CD4-positive, alpha-beta T cell treated with Interleukin-21 for 1 hour (primary cell): ENCODE results near the gene ZNF608.

Experiments
- DNase-seq: peaks from one replicate; pipeline ENCODE4 v3.0.0-alpha.2; 2020

The ZNF608 gene

DNA sequence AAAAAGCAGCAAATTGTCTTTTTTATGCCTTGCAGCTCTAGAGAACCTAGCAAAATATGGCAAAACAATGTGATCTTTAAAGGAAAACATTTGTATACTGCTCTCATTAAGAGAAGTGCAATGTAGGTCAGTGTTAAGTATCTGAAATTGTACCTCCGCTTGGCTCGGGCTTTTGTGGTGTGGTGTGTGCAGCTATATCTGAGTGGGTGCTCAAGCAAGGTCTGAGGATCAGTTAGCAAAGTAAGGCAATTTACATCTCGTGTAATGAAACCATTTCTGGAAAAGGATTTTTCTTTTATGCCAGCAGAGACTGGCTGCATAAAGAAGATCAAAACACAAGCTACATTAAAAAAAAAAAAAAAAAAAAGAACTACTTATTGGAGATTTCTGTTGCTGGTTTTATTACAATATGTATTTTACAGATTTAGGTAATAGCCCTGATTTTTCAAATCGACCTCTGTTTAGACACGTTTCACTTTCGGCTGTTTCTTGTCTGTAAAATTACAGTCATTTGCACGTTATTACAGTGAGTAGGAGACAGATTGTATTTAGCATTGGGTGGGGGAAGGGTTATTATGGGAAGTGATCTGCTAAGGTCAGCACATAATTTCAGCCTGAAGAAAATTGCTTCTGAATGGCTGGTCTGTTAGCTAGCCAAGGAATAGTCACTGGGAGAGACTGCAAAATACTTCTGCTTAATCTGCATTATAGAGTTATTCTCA, 7.9 kb upstream of the ZNF608 start:
- DNase-seq = no peak

DNA sequence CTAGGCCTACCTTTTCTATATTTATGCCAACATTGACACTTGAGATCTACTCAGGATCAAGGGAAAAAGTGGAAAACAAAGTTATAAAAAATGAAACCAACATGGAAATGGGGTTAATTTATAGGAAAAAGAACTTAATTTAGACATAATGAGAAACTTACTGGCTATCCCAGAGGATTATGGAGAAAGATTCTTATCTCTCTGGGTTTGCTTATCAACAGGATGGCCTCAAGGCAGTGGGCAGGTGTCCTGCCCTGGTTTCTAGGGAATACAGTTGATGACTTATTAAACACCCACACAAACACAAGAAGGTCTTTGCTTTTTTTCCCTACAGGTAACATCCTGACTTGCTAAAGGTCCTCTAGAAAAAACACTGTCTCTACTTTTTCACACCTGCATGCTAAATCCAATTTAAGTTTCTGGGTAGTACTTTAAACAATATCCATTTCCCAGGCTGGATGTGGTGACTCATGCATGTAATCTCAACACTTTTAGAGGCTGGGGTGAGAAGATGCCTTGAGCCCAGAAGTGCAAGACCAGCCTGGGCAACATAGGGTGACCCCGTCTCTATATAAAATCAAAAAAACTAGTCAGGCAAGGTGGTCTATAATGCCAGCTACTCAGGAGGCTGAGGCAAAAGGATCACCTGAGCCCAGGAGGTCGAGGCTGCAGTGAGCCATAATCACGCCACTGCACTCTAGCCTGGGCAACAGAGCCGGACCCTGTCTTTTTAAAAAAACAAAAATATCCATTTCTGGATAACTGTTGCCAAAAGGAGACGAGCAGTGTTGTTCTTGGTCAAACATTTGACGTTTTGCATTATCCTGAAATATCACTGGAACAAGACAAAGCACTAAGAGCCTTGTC, 6.6 kb upstream of the ZNF608 start:
- DNase-seq = no peak

DNA sequence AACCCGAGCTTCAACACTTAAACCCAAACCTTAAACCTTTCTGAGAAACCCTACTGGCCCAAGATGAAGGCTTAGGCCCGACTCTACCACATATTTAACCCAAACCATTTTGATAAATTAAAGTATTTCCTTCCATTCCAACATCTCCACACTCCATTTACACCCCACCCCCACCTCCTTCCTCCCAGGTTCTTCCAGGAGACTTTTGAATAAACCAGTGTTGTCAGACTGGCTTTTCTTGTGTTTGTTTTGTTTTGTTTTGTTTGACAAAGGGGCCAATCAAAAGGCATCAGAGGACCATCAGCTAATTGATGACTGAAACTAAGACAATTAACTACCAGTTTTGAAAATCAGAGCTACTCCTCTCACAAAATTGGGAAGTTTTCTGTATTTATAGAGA, 4.6 kb upstream of the ZNF608 start:
- no peak for DNase-seq

DNA sequence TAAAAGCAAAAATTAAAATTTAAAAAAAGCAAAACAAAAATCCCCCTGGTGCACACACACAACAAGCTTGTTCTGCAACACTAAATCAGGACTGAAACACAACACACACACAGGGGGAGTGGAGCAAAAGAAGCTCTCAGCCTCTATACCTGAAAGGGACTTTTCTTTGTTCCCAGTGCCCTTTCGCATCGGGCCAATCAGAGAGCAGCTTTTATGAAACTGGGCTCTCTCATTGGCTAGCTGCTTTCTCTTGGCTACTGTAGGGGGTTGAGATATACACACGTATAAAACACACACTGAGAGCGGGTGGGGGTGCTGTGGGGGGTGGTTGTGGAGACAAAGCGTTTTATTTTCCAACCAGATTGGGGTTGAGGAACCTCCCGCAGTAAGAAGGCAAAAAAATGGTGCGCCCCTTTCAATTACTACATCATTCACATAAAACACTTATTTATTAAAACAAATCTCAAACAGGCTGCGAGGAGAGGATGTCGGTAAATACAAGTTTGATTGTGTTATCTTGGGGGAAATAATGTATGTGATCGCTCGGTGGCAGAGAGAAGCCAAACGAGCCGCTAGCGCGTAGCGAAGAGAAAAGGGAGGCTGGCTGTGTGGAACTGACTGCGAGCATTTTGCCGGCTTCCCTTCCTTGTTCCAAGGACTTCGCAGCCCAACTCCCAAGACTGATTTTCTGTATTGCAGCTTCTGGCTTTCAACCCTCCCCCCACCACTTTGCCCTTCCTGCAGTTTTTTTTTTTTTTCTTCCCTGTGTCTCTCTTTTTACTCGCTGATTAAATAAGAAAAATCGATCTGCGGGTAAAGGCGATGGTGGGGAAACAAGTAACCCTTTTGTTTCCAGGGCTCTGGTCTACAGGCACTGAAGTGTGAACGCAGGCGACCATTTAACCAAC, 2.5 kb upstream of the ZNF608 start:
- peak; percentile 14 for DNase-seq

DNA sequence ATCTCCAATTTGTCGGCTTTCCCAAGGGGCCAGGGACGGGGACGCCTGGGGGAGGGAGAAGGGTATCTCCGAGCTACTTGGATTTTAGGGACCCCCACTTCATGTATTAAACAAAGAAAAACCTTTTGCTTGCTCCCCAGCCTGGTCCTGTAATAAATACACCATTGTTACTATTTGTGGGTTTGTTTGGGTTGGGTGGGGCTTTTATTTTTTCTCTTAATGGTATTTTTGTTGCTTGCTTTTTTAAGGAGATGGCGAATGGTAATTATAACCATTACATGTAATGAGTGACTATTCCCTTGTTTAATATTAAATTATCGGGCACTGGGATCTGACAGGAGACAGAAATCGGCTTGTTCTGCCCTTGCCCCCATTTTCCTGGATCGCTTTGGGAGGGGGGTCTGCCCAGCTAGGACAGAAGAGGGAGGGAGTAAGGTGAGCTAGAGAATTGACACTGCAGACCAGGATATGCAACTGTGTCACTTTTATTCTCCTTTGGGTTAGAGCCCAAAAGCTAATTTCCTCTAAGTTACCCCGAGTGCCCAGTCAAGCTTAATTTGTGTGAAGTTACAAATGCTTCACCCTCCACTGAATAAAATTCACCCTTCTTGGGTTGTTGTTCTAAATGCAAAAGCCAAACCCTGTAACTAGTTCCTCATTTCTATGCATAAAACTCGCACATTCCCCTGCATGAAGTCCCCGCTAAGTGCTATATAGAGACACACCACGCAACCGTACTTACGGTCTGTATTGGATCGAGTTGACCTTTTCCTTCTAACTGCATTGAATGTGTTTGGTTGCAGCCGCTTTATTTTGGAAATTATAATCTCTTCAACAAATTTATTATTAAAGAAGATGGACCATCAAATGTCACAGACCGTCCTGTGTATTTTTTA, 1.6 kb upstream of the ZNF608 start:
- no peak for DNase-seq

DNA sequence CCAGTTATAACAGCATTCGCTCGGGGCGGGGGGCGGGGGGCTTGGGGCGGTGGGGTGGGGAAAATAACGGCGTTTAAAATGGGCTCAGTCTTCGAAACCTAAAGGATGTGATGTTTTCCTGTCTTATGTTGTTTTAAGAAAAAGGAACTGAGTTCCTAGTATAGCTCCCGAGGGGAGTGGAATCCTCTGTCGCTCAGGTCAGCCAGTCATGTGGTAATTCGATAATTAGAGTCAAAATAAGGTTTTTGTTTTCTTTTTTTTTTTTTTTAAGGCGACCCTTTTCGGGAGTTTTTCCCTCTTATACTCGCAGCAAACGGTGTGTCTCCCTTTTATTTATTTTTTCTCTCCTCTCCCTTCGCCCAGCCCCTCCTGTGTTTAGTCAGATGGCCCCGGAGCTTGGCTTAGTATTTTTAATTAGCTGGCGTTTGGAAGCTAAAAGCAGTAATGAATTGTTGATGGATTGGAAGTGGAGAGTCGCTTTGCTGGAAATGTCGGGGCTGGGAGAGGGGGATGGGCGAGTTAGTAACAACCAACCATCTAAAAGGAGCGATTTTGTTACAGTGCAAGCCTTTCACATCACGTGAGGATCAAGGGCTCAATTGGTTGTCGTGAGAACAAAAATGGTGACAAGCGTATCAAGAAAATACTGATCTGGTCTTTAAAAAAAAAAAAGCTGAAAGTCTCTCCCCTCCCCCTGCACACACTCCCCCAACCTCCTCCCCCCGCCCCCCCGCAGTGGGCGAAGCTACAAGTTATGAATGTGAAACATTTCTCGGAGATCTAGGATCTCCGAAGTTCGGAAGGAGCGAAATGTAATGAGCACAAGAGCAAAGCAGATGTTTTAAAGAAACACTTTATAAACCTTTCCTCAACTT, 714 bp upstream of the ZNF608 start:
- DNase-seq = no peak

DNA sequence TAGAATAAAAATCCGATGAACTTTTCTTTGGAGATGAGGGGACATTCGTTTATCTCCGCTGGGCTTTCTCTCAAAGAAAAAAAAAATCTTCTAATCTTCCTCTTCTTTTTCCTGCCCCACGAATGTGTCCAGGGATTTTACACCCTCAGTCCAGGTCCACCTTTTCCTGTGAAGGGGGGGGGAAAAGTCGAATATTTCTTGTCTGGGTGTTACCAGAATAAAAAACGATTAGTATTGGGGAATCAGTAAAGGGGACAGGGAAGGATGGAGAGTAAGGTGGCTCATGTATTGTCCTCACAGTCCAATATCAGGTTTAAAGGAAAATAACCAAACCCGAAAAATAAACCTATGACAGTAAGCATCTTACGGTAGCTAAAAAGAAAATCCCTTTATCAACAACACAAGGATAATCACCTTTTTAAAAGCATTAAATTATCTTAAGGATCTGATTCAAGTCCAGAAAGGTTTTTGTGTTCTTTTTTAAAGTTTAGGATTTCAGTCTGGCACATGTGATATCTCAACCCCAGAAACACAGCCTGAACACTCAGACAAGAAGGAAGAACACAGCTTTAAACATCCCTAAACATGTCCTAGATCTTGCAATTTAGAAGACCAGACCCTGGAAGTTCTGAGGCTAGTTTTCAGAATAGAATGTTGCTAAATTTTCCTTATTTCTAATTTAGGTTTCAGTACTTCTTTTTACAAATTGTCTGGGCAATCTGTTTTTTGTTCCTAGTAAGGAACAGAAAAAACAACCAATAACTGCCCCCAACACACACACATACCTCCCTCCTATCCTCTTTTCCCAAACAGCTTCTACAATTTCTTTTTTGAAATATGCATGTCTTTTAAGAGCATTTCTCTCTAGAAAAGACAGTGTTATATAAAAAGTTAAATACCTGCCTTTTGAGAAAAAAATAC, 1.2 kb downstream of the ZNF608 start:
- no peak for DNase-seq

DNA sequence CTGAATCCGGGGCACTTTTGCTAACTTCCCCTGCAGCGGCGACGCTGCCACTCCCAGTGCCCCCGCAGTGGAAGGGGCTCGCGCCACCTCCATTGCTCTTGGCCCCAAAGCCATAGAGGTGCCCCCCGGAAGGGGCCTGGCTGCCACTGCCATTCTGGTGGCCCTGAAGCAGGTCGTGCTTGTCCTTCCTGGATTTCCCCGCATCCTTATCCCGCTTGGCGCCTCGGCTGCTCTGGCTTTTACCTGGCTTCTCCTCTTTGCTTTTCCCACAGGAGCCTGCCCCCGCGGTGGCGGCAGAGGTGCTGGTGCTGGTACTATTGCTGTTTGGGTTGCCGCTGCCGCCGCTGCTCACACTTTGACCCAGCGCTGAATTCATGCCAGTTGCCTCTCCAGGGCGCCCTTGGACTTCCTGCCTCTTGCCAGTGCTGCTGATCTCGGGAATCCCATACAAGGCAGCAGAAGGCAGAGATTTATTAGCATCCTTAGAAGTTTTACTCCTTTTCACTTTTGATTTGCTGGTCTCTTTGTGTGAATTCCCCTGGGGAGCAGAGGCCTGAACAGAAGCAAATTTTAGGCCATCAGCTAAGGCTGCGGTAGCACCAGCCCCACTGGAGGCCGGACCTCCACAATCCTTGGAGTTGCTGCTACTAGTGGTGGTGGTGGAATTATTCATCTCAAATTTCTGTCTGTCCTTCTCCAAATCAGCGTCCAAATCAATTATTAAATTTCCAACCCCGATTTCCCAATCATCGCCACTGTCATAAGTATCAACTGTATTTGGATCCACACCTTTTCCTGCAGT, 2.1 kb downstream of the ZNF608 start:
- DNase-seq = no peak

DNA sequence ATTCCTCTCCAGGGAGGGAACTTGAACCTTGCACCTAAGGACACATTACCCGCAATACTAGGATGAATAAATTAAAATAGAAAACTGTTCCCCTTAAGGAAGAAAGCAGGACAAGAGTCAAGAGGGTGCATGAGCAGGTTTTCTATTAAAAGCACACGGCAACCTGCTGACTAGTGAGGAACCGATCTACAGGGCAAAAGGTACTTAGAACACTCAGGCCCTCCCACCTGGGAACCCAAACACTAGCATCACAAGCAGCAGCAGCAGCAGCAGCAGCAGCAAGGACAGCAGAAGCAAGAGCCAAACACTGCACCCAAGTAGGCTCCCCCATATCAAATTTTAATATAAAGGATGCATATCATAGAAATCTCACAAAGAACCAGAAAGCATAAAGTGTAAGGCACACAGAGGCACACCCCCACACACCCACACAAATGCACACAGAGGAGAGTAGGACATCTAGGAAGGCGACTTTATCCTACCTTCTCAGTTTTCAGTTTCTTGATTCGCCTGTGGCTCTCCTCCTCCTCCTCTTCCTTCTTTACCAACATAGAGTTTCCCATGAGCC, 2.8 kb downstream of the ZNF608 start:
- no peak for DNase-seq

DNA sequence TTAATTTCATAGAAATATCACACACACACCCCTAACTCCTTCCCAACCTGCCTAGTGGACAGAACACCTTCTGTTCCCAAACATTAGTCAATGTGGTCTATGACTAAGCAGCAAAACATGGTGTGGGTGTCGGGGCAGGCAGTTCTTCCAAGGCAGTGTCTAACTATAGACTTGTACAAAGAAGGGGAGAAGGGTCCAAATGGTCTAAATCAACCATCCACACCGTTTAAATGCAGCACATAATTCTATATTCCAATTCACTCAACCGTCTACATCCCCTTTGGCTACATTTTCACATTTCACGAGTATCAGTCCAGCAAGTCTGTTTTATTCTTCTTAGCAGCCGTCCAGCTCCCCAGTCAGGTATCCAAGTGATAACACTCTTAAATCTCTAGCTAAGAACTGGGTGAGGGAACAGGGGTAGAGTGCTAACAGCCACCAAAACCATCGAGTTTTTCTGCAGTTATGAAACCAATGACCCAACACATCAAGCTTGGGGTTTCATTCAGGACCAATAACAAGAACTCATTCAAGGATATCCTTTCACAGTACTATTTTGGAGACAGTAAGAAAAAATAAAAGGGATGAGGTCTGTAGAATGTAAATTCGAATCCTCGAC, 3.3 kb downstream of the ZNF608 start:
- DNase-seq = no peak

DNA sequence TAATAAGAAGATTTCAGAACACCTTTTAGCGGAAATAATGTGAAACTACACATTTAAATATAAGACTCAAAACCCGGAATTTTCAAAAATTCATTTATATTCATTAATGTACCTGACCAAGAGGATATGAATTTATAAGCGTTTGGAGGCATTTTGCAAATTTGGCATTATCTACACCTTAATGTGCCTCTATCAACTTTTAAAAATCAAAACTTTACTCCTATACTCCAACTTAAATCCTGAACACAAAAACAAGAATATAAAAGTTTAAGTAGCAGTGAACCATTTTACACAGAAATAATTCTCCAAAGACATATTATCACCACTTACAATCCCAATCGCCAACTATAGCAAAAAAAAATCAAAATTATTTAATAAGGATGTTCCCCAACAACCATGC, 3.9 kb downstream of the ZNF608 start:
- no peak for DNase-seq

DNA sequence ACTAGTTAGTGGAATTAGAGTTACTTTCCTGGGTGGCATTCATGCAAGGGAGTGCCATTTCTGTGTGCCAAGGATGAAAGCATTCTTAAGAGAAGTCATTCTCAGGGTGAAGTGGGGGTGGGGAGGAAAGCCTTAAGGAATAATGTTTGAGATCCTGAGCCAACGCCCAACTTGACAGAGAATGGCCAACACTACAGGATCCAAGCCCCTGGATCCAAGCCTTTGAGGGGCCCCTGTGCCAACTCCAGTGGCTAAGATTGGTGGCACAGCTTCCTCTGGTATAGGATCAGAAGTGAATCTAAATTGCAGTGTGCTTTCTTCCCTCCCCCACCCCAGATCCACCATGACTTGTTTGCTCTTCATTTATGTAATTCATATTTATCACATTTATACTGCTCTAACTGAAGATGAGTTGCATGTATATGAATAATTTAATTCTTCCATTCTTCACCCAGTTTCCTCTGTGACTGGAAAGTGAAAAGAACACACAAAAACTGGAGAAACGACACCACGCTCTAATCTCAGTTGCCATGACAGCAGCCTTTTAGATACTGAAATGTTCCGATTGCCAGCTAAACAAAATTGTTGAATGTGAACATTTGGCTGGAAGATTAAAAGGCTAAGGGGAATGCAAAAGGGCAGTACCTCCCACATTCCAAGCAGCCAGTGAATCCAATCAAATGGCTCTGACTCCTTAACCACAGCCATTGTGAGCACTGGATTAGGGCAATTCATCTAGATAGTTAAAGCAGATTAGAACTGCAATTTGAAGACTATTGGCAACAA, 4.5 kb downstream of the ZNF608 start:
- no peak for DNase-seq

DNA sequence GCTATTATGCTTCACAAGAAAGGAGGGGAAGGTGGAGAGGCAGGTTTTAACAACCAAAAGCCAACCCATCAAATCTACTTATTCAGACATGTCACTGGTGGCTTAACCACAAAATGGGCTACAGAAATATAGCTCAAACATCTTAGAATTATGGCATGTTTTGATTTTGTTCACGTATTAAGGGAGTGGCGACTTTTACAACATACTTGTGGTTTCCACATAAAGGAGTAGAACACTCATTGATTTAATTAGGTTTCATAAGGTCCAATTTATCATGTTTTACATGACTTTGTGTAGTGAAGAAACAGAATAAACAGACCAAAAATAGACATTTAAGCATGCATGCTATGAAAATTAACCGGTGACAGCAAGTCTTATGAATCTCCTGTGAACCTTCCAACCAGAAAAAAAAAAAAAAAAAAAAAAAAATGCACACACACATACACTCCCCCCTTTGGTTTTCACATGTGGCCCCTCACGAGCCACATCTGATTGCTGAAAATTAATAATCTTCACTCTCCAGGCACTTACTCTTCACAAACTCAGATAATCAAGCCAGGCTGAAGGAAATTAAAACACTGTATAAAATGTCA, 5.4 kb downstream of the ZNF608 start:
- no peak for DNase-seq

DNA sequence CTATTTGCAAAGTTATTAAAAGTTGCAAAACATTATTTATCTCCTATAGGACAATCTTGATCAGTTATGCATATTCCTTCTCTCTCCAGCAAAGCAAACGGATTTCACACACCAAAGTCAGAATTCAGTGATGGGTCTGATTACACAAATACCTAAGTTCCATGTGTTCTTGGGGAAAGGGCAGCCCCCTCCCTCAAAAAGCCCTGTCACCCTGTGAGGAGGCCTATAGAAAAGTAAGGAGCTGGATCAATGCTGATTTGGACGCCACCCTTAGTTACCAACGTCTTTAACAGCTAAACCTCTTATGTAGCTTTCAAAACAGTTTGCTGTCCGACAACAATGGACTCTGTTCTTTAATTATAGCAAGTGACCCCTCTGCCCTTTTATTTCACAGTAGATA, 6.4 kb downstream of the ZNF608 start:
- no peak for DNase-seq

DNA sequence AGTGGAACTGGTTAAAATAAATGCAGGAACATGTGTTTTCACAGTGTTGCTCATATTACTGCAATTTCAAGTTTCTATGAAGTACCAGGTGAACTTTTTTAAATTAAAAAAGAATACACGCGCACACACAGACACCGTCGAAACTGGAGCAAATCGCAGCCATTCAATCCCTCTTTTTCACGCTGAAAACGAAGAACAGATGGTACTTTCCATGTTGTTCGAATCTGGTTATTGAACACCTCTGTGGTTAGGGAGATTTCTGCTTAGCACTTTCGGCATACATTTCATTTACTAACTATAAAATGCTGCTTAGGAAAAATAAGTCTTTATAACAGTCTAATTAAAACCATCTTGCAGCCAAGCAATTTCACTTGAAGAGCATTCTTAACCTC, 6.8 kb downstream of the ZNF608 start:
- no peak for DNase-seq

DNA sequence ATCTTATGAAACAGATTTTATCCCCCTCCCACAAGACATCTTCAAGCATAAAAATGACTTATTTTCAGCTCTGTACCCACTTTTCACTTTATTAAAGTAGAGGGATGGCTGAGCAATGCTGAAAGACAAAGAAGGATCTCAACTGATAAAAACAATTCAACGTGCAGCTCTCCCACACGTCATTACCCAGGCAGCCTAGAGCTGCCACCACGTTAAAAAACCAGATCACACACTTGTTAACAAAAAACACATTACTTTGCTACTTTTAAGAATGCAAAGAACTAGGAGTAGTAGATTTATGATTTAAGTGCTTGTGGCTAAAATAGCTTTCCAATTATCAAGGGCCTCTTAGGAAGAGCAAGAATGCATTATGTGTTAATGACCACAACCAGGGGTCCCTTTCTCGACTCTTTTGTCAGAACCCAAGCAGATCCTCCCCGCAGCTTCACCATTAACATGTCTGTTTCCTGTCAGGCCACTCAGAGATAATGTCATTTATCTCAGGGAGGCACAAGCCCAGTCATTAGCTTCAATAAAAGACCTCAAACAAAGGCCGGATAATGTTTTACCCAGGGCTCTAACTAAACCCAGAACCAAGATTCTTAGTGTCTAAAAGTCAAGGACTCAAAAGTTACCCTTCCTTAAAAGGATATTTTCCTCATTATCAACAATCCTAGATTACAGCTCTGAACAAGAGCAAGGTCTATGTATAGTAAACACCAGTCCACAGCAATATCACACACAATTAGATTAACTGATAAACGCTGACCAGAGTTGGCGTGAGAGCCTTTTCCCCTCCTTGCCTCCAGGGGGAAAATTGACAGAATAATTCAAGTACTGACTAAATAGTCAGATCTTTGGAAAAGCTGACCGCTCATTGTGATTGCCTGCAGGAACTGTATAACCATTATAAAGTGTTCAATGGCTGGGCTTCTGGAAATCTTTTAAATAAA, 7.5 kb downstream of the ZNF608 start:
- DNase-seq = no peak
